Sigmoid colon (tissue), 7 donors: ENCODE results near the gene LST1. TPM values are rescaled to one million over a fixed set of nuclear protein-coding genes. Genes with fewer than 3 reads are reported as not detected.
A peak's percentile ranks its signal among the peaks of the same experiment; 100 is the strongest.

ENCODE experiments used
- DNase-seq: peaks from one replicate; pipeline ENCODE4 v3.0.0-alpha.2; 2019
- H3K27ac ChIP-seq, 4 donors: fragments of 200-600 bp; sonication (generic); one replicate each; pipeline ENCODE4 v1.5.1; 2016 to 2019; ENCODE audit warnings: mild to moderate bottlenecking in 1 of 4
- H3K27me3 ChIP-seq, 3 donors: fragments of 200-600 bp; sonication (generic); one replicate each; pipeline ENCODE4 v1.5.1; 2019; ENCODE audit warnings: mild to moderate bottlenecking in 1 of 3
- H3K36me3 ChIP-seq, 4 donors: fragments of 200-600 bp; sonication (generic); one replicate each; pipeline ENCODE4 v1.5.1; 2016 to 2019
- H3K4me1 ChIP-seq, 4 donors: fragments of 200-600 bp; sonication (generic); one replicate each; pipeline ENCODE4 v1.5.1; 2017 to 2019
- H3K4me3 ChIP-seq, 4 donors: fragments of 200-600 bp; sonication (generic); one replicate each; pipeline ENCODE4 v1.5.1; 2017 to 2019; ENCODE audit warnings: mild to moderate bottlenecking in 2 of 4, moderate library complexity in 1 of 4
- H3K9me3 ChIP-seq, 4 donors: fragments of 200-600 bp in 3 of 4; sonication (generic) in 3 of 4; one replicate each; pipeline versions ENCODE4 v1.5.1 to v1.6.1; 2013 to 2019
- EP300 ChIP-seq, 4 donors: sonication (generic); formaldehyde crosslinking; IDR thresholded peaks; one replicate each; pipeline ENCODE4 v1.6.1; 2017; ENCODE audit warnings: antibody characterized with exemption in 4 of 4
- POLR2A ChIP-seq, 2 donors: fragments of 450-650 bp; IDR thresholded peaks; one replicate each; pipeline ENCODE4 v1.6.1; 2016; ENCODE audit warnings: antibody characterized with exemption in 2 of 2, mild to moderate bottlenecking in 2 of 2, moderate library complexity in 2 of 2
- POLR2AphosphoS5 ChIP-seq, 4 donors: sonication (generic); formaldehyde crosslinking; IDR thresholded peaks; one replicate each; pipeline ENCODE4 v1.6.1; 2017; ENCODE audit warnings: antibody characterized with exemption in 4 of 4
- whole genome bisulfite sequencing, 2 donors: extraction: QIAGEN DNeasy Blood & Tissue Kit; methylation state at CpG; one replicate each; pipeline ENCODE4 v1.1.7; 2013; 5-methylcytosine and 5-hydroxymethylcytosine counted together
- intact Hi-C: fragments of 100-400 bp; cut with DNase I; formaldehyde crosslinking; loops from one replicate; pipeline ENCODE4 v1.15.1; 2023
- polyA plus RNA-seq, 3 donors: library from polyadenylated mRNA; stranded (reverse); fragments of 200-250 nt; gene quantifications; one replicate each; pipeline ENCODE4 v1.2.3, GENCODE V29; 2013
- total RNA-seq, 4 donors: library from RNA; depleted of rRNA; stranded (reverse); fragments of >200 nt; gene quantifications; one replicate each; pipeline ENCODE4 v1.1.0, GENCODE V29; 2016
- TF ChIP-seq, protein P1 (sequence below), 4 experiments: fragments of 450-650 bp in 3 of 4; fragments of 200-600 bp in 1 of 4; IDR thresholded peaks; one replicate each; pipeline ENCODE4 v1.5.1; 2016 to 2019; ENCODE audit warnings: antibody characterized with exemption in 4 of 4, mild to moderate bottlenecking in 3 of 4, moderate library complexity in 2 of 4
- donor health status: healthy with polysubstance abuse.
- donor health status: Bipolar disorder and iron deficiency.
- donor health status: healthy.

LST1 gene
- total and polyA plus RNA-seq, 7 donors, result 1.7 to 34.2 (median 17.0) TPM

DNA sequence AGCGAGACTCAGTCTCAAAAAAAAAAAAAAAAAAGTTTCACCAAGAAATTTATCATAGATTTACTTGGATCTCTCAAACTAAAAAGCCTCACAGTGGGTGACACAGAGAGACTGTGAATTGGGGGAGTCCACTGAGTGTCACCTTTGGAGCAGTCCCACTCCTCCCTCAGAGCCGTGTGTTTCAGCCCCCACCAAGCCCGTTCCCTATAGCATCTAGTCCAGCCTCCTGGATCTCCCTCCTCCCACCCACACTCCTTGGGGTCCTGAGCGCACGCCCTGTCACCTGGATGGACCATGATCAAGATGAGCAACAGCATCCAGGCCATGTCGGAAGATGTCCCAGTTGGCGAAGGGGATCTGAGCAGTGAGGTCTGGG is 6.3 kb downstream of the LST1 start:
- H3K4me1 ChIP-seq, result no peaks in the 10 kb centered on the region
- peaks cover 0 to 6% (median 0%) of the 10 kb centered on the region in 3 donors for H3K27me3 ChIP-seq
- no peak for DNase-seq
- intact Hi-C loops, result no loop called here
- no peak overlapping the region for H3K4me3 ChIP-seq
- H3K36me3 ChIP-seq, result no peaks in the 10 kb centered on the region
- no peak overlapping the region for H3K27ac ChIP-seq
- no peaks in the 10 kb centered on the region for H3K9me3 ChIP-seq
- 86 to 93% methylated on average over 7 of the region's 7 CpGs for WGBS, 2 donors
- TF ChIP-seq POLR2AphosphoS5 (IDR thresholded peaks at IDR 0.05), result no peak
- TF ChIP-seq, protein P1, sequence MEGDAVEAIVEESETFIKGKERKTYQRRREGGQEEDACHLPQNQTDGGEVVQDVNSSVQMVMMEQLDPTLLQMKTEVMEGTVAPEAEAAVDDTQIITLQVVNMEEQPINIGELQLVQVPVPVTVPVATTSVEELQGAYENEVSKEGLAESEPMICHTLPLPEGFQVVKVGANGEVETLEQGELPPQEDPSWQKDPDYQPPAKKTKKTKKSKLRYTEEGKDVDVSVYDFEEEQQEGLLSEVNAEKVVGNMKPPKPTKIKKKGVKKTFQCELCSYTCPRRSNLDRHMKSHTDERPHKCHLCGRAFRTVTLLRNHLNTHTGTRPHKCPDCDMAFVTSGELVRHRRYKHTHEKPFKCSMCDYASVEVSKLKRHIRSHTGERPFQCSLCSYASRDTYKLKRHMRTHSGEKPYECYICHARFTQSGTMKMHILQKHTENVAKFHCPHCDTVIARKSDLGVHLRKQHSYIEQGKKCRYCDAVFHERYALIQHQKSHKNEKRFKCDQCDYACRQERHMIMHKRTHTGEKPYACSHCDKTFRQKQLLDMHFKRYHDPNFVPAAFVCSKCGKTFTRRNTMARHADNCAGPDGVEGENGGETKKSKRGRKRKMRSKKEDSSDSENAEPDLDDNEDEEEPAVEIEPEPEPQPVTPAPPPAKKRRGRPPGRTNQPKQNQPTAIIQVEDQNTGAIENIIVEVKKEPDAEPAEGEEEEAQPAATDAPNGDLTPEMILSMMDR (IDR thresholded peaks at IDR 0.05), result no peak
- TF ChIP-seq EP300 (IDR thresholded peaks at IDR 0.05), result no peak
- no peak for TF ChIP-seq POLR2A (IDR thresholded peaks at IDR 0.05)

DNA sequence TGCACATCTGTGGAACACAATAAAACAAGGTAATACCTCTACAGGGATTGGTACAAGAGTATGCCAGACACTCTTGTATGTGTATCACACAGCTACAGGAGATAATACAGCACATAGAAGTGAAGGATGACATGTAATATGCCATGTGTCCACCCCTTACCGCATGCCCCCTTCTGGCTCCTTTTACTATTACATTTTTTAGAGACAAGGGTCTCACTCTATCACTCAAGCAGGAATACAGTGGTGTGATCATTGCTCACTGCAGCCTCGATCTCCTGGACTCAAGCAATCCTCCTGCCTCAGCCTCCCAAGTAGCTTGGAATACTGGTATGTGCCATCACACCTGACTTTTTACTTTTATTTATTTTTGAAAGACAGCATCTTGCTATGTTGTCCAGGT is 10.9 kb downstream of the LST1 start:
- Histone ChIP-seq H3K27ac (no peak overlapping the region), H3K36me3 (no peaks in the 10 kb centered on the region), H3K4me3 (no peak overlapping the region), H3K9me3 (no peaks in the 10 kb centered on the region), H3K4me1 (no peaks in the 10 kb centered on the region), H3K27me3 (no peaks in the 10 kb centered on the region)
- intact Hi-C loops, result no loop called here
- WGBS, 2 donors, result 23% methylated on average over 2 of the region's 2 CpGs
- TF ChIP-seq, protein P1 (IDR thresholded peaks at IDR 0.05), result peak in 3 of 4 experiments; percentile 6 to 21 (median 8)
- no peak for TF ChIP-seq EP300 (IDR thresholded peaks at IDR 0.05)
- TF ChIP-seq POLR2A (IDR thresholded peaks at IDR 0.05), result no peak
- no peak for TF ChIP-seq POLR2AphosphoS5 (IDR thresholded peaks at IDR 0.05)
- DNase-seq, result no peak

DNA sequence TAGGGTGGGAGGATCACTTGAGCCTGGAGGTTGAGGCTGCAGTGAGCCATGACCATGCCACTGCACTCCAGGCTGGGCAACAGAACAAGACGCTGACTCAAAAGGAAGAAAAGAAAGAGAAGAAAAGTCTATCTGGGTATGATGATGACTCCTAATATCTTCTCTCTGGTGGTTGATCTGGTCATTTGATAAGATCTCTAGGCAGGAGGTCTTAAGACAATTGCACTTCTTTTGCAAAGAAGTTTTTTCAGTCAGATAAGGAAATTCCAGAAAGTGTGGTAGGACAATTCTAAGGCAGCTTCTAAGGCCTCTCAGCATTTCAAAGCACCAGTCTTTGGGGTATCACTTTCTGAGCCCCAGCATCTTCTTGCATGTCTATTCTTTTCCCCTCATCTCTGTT is 21.2 kb downstream of the LST1 start:
- WGBS, 2 donors, result 75 to 90% methylated on average over 1 of the region's 1 CpG
- no peak for DNase-seq
- Histone ChIP-seq H3K27ac (no peak overlapping the region), H3K9me3 (no peaks in the 10 kb centered on the region), H3K4me3 (no peak overlapping the region), H3K36me3 (no peaks in the 10 kb centered on the region), H3K27me3 (no peaks in the 10 kb centered on the region), H3K4me1 (no peaks in the 10 kb centered on the region)
- intact Hi-C loops, result no loop called here
- TF ChIP-seq, protein P1 (IDR thresholded peaks at IDR 0.05), result no peak
- TF ChIP-seq POLR2A (IDR thresholded peaks at IDR 0.05), result no peak
- TF ChIP-seq POLR2AphosphoS5 (IDR thresholded peaks at IDR 0.05), result no peak
- no peak for TF ChIP-seq EP300 (IDR thresholded peaks at IDR 0.05)

DNA sequence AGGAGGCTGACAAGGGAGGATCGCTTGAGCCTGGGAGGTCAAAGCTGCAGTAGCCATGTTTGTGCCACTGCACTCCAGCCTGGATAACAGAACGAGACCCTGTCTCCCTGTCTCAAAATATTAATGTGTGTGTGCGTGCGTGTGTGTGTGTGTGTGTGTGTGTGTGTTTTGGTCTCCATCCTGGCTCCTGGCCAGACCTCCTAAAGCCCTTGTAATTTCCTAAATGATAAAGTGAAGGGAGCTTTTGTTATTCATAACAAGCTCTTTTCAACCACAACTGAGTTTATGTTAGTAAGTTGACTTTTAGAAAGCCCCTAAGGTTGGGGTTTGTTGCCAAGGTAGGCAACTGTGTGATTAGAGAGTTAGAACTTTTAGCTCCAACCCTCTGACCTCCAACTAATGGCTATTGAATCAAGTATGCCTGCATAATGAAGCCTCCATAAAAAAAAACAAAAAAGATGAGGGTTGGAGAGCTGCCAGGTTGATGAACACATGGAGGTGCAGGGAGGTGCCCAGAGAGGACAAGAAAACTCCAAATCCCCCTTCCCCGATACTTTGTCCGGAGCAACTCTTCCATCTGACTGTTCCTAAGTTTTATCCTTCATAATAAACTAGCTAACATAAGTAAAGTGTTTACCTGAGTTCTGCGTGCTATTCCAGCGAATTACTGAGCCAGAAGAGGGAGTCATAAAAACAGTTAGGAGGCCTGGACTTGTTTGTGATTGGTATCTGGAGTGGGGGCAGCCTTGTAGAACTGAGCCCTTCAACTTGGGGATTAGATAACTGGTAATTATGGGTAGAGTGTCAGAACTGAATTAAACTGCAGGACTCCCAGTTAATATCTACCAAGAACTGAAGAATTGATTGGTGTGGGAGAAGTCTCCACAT is 23.7 kb downstream of the LST1 start:
- no peak overlapping the region for H3K4me3 ChIP-seq
- no peaks in the 10 kb centered on the region for H3K36me3 ChIP-seq
- no peaks in the 10 kb centered on the region for H3K4me1 ChIP-seq
- intact Hi-C loops, result no loop called here
- no peak overlapping the region for H3K27ac ChIP-seq
- DNase-seq, result no peak
- WGBS, 2 donors, result 68 to 75% methylated on average over 8 of the region's 8 CpGs
- H3K27me3 ChIP-seq, result no peaks in the 10 kb centered on the region
- no peak for TF ChIP-seq POLR2A (IDR thresholded peaks at IDR 0.05)
- TF ChIP-seq, protein P1 (IDR thresholded peaks at IDR 0.05), result no peak
- no peak for TF ChIP-seq POLR2AphosphoS5 (IDR thresholded peaks at IDR 0.05)
- no peak for TF ChIP-seq EP300 (IDR thresholded peaks at IDR 0.05)
- H3K9me3 ChIP-seq, result no peaks in the 10 kb centered on the region
